ENCODE measurements around the gene D2HGDH. TPM values are rescaled to one million over a fixed set of nuclear protein-coding genes. Genes with fewer than 3 reads are reported as not detected.
"Not testable (repeated sequence)": the region's sequence is repeated elsewhere in the genome, so short reads cannot be mapped to it uniquely, and the experiment has no call there.

The D2HGDH gene
- total RNA-seq, 2 donors from 2014 or later: 22.1 to 38.2 TPM

DNA sequence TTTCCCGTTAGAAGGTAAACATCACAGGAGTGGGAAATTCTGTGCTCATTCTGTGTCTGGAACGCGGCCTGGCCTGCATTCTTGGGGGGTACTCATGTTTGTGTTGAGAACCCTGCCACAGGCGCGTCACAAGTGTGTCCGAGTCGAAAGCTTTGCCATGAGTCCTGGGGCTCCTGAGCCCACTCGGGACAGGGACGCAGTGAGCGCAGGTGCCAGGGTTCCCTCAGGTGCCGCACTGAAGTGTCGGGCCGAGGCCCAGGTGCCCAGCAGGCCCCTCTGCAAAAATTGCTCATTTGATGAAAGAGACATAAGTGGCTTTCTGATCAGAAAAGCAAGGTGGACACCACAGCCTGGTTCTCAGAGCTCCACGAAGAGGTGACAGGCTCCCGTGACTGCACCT lies 4.7 kb downstream of the D2HGDH start:
- peaks cover 0 to 4% of the 10 kb centered on the region in 2 donors for H3K36me3 Mint-ChIP-seq

DNA sequence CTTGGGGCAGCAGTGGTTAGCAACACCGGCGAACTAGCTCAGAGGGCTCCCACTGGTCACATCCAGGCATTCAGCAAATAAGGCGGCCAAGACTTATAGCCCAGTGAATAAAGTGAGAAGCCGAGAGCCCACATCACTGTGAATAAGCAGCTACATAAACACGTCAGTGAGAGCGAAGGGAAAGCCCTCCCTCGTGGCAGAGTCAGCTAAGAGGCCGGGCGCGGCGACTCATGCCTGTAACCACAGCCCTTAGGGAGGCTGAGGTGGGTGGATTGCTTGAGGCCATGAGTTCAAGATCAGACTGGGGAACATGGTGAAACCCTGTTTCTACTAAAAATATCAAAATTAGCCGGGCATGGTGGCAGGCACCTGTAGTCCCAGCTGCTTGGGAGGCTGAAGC lies 5.2 kb downstream of the D2HGDH start:
- DNase-seq (ENCODE audit: low spot score in 2 of 2) (peak; percentile 35 to 71), ATAC-seq (peak; percentile 51 to 73)
- Mint-ChIP-seq H3K9me3 (no peaks in the 10 kb centered on the region), H3K27ac (peak overlapping the region; percentile 73 to 81), H3K36me3 (peaks cover 0 to 4% of the 10 kb centered on the region in 2 donors)

More for the DNA sequence above, 4.7 kb downstream of the D2HGDH start:
- Mint-ChIP-seq H3K27ac (peak overlapping the region in 1 of 2 donors; percentile 73), H3K9me3 (no peaks in the 10 kb centered on the region)
- DNase-seq (ENCODE audit: low spot score in 2 of 2) (no peak), ATAC-seq (no peak)

DNA sequence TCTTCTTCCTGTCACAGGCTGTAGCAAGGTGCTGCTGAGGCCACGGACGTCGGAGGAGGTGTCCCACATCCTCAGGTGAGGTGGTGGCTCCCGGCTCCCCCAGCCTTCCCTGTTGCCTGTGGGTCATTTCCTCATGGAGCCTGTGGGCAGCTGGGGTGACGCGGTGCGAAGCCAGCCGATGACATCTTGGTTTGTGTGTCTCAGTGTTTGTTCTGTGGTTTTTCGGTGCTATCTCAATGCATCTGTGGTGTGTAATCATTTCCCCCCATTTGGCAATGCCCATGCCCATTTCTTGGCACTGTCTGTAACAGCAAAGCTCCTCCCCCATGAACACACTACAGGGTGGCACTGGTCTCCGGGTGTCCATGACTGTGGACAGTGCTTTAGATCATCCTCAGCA lies 6.6 kb downstream of the D2HGDH start:
- no peak for DNase-seq (ENCODE audit: low spot score in 2 of 2)
- no peak overlapping the region for H3K27ac Mint-ChIP-seq
- peaks cover 6 to 18% of the 10 kb centered on the region in 2 donors for H3K36me3 Mint-ChIP-seq
- ATAC-seq: peak; percentile 36 to 74
- H3K9me3 Mint-ChIP-seq: no peaks in the 10 kb centered on the region

DNA sequence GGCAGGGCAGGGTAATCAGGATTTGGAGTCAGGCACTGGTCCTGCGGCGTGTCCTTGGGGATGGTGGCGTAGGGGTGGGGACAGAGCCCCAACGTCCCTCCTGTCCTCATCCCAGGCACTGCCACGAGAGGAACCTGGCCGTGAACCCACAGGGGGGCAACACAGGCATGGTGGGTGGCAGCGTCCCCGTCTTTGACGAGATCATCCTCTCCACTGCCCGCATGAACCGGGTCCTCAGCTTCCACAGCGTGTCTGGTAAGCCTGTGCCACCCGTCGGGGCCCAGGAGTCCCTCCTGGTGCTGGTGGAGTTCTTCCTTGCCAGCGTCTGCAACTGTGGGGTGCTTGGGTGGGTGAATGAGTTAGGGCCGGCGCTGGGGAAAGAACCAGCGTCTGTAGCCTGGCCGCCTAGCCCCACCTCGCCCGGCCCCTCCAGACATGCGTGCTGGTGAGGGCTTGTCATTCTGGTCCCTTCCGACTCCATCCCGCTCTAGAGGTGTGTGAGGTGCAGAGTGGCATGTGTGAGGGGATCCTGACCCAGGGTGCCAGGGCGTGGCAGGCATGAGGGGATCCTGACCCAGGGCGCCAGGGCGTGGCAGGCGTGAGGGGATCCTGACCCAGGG lies 8.0 kb downstream of the D2HGDH start:
- no peaks in the 10 kb centered on the region for H3K9me3 Mint-ChIP-seq

DNA sequence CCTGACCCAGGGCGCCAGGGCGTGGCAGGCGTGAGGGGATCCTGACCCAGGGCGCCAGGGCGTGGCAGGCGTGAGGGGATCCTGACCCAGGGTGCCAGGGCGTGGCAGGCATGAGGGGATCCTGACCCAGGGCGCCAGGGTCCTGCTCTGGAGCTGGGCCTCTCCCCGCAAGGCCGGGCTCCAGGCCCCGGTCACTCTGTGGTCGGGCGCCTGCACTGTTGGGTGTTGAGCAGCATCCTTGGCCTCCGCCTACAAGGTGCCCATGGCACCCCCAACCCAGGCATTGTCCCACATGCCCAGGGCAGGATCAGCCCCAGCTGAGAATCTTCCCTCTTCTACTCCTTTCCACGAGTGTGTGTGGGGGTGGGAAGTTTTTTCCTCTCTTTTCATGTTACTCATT lies 8.6 kb downstream of the D2HGDH start:
- not testable (repeated sequence) for DNase-seq (ENCODE audit: low spot score in 2 of 2); ATAC-seq; H3K9me3 Mint-ChIP-seq
- Mint-ChIP-seq H3K36me3 (peaks cover 8 to 26% of the 10 kb centered on the region in 2 donors), H3K27ac (peak overlapping the region in 1 of 2 donors; percentile 82)

More for the DNA sequence above, 8.0 kb downstream of the D2HGDH start:
- Mint-ChIP-seq H3K36me3 (peaks cover 8 to 26% of the 10 kb centered on the region in 2 donors), H3K27ac (no peak overlapping the region)
- DNase-seq (ENCODE audit: low spot score in 2 of 2): no peak
- no peak for ATAC-seq

DNA sequence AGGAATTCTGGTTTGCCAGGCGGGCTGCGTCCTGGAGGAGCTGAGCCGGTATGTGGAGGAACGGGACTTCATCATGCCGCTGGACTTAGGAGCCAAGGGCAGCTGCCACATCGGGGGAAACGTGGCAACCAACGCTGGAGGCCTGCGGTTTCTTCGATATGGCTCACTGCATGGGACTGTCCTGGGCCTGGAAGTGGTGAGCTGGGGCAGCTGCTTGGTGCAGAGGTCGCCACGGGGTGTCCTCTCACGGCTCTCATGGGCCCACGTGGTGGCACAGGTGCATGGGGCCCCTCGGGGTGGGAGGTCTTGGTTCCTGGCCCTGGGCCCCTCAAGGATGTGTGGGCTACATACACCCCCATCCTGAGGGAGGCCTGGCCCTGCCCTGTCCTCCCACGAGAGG lies 9.2 kb downstream of the D2HGDH start:
- no peak for DNase-seq (ENCODE audit: low spot score in 2 of 2)
- Mint-ChIP-seq H3K36me3 (peaks cover 8 to 24% of the 10 kb centered on the region in 2 donors), H3K9me3 (no peaks in the 10 kb centered on the region), H3K27ac (peak overlapping the region in 1 of 2 donors; percentile 82)
- ATAC-seq: no peak

DNA sequence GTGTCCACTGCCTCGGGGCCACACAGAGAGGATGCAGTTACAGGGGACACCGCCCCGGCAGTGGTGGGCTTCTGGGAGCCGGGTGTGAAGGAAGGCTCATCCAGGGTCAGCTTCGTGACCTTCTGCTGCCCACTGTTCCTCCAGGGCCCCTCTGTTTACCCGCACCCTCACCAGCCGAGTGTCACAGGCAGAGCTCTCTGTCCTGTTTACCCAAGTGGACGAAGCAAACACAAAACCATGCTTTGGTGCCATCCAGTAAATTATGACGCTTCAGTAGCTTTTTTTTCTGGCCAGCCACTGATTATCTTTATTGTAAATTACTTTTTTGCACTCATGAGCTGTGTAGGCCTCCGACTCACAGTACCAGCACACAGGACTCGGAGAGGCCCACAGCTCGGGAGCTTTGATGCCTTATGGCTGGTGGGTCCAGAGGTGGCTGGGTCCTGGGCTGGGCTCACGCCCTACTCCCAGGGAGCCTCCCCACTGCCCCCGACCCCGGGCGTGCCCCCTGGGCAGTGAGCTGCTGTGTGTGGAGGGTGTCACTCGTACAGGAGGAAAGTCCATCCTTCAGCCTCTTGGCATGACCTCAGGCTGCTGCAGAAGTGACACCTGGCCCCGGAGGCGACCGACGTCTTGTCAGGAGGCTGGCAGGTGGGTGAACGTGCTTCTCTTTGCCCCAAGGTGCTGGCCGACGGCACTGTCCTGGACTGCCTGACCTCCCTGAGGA lies 9.8 kb downstream of the D2HGDH start:
- H3K27ac Mint-ChIP-seq: no peak overlapping the region
- H3K9me3 Mint-ChIP-seq: no peaks in the 10 kb centered on the region
- H3K36me3 Mint-ChIP-seq: peaks cover 8 to 22% of the 10 kb centered on the region in 2 donors
- ATAC-seq: no peak
- no peak for DNase-seq (ENCODE audit: low spot score in 2 of 2)

DNA sequence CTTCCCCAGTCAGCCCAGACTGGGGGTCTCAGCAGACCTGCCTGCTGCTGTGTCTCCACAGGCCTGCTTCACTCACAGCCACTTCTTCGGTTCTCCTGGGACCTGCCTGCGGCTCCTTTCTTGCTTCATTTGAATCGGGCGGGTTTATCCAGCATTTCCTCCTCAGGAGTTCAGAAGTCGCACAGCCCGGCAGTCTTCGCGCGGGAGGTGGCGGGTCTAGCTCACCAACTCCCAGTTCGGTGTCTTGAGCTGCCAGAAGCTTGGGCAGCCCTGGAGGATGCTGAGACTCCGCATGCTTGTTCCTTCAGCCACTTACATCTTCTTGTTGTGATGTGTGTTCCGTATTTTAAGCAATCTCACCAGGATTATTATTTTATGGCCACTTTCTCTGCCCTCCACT lies 10.8 kb downstream of the D2HGDH start:
- Mint-ChIP-seq H3K9me3 (no peaks in the 10 kb centered on the region), H3K27ac (no peak overlapping the region), H3K36me3 (peaks cover 12 to 22% of the 10 kb centered on the region in 2 donors)
- no peak for ATAC-seq
- DNase-seq (ENCODE audit: low spot score in 2 of 2): no peak

DNA sequence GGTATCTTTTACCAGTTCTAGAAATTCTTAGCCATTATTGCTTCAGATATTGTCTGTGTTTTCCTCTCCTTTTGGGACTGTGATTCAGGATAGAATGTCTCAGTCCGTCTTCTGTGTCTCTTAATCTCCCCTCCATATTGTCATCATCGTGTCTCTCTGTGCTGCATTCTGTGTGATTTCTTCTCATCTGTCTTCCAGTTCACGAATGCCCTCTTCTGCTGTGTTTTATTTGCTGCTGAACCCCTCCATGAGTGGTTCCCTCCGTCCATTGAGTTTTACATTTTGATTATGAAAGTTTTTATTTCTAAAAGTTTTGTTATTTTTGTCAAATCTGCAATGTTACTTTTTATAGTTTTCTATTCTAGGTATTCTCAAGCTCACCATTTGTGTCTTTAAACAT lies 11.7 kb downstream of the D2HGDH start:
- Mint-ChIP-seq H3K9me3 (no peaks in the 10 kb centered on the region), H3K27ac (no peak overlapping the region), H3K36me3 (peaks cover 12 to 22% of the 10 kb centered on the region in 2 donors)
- DNase-seq (ENCODE audit: low spot score in 2 of 2): no peak
- no peak for ATAC-seq

DNA sequence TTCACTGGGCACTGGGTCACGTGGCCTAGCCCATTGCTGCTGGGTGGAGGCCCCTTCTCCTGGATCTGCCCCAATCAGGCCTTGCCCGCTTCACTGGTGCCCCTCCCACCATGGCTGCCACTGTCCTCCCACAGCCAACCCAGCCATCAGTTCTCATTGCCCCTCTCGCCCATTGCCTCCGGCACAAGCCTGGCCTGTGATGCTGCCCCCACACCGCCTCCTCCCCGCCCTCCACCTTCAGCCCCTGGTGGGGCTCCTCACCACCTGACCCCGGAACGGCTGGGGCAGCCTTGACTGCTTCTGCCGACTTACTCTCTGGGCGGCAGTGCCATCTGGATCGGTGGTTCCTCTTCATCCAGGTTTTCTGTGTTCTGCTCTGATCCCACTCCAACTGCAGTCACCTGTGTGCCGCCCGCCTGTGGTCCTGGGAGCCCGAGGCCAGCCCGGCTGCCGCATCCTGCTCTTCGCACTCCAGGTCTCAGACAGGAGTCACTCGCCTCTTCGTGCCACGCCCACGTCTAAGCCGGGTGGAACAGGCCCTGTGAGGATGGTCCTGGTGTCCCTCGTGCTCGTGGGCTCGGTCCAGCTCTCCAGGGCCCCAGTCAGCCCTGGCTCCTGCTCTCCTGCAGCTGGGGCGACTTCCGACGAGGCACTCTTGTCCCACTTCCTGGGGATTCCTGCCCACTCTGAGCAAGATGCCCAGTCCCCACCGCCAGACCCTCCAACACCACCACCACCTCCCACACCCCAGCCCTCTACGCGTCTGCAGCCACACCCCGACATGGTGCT lies 14.2 kb downstream of the D2HGDH start:
- no peaks in the 10 kb centered on the region for H3K9me3 Mint-ChIP-seq
- no peak for DNase-seq (ENCODE audit: low spot score in 2 of 2)
- no peak for ATAC-seq
- H3K27ac Mint-ChIP-seq: no peak overlapping the region
- H3K36me3 Mint-ChIP-seq: peaks cover 12 to 22% of the 10 kb centered on the region in 2 donors

DNA sequence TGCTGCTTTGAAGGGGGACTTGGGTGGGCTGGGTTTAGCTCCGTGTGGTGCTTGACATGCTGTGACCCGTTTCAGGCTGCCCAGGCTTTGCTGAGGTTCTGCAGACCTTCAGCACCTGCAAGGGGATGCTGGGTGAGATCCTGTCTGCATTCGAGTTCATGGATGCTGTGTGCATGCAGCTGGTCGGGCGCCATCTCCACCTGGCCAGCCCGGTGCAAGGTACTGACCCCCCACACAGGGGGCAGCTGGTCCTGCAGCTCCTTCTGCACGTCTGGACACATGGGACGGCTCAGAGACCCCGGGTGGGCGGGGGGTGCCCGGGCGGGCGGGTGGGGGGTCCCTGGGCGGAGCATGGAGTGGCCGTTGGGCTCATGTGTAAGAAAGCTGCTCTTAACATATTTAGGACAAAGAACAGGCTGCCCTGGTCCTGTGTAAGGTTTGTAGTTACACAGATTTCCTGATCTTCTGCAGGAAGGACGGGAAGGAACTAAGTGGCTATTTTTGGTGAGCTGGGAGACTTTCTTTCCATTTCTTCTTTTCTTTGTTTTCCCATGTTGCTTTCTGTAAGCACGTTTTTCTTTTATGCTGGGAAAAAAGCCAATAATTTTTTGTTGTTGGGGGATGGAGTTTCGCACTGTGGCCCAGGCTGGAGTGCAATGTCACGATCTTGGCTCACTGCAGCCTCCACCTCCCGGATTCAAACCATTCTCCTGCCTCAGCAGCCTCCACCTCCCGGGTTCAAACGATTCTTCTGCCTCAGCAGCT lies 15.8 kb downstream of the D2HGDH start:
- Mint-ChIP-seq H3K9me3 (no peaks in the 10 kb centered on the region), H3K27ac (no peak overlapping the region), H3K36me3 (peaks cover 12 to 15% of the 10 kb centered on the region in 2 donors)
- DNase-seq (ENCODE audit: low spot score in 2 of 2): no peak
- ATAC-seq: no peak

DNA sequence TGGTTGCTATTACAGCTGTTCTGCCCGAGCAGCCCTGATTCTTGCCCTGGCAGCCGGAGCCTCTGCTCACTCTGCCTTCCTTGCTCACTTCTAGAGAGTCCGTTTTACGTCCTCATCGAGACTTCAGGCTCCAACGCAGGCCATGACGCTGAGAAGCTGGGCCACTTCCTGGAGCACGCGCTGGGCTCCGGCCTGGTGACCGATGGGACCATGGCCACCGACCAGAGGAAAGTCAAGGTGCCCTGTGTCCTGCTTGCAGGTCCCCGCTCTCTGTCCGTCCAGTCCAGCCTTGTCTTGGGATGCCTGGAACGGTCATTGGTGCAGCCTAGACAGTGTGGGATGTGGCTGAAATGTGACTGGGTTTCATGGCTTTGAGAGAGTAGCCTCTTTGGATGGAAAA lies 16.7 kb downstream of the D2HGDH start:
- no peak overlapping the region for H3K27ac Mint-ChIP-seq
- no peaks in the 10 kb centered on the region for H3K9me3 Mint-ChIP-seq
- no peak for ATAC-seq
- peaks cover 5 to 6% of the 10 kb centered on the region in 2 donors for H3K36me3 Mint-ChIP-seq
- DNase-seq (ENCODE audit: low spot score in 2 of 2): no peak

DNA sequence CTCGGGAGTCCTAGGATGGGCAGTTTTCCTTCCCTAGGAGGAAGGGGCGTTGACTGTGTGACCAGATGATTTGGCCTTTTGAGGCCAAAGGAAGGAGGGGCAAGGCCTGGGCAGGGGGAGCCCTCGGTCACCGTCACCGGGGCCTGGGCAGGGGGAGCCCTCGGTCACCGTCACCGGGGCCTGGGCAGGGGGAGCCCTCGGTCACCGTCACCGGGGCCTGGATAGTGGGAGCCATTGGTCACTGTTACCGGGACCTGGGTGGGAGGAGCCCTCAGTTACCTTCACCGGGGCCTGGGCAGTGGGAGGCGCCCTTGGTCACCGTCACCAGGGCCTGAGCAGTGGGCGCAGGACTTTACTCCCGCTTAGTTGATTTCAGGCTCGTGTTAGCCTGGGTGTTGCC lies 17.3 kb downstream of the D2HGDH start:
- ATAC-seq: no peak
- DNase-seq (ENCODE audit: low spot score in 2 of 2): no peak
- Mint-ChIP-seq H3K27ac (no peak overlapping the region), H3K9me3 (no peaks in the 10 kb centered on the region), H3K36me3 (peaks cover 4 to 5% of the 10 kb centered on the region in 2 donors)

DNA sequence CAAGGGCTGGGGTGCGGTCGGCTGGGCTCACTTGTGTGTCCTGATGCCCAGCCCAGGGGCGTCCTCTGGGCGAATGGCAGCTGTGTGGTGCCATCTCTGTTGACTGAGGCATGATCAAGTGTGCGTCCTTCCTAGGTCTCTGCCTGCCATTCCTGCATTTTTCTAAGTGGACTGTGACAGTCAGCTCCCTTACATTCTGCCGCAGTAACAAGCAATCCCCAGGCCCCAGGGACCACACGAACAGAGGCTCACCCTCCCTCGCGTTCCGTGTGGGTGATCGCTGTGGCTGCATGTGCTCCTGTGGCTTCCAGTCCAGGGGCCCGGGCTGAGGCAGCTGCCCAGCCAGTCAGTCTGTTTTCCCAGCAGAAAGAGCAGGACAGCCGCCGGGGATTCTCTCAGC lies 17.8 kb downstream of the D2HGDH start:
- no peak overlapping the region for H3K27ac Mint-ChIP-seq
- no peaks in the 10 kb centered on the region for H3K9me3 Mint-ChIP-seq
- ATAC-seq (no peak), DNase-seq (ENCODE audit: low spot score in 2 of 2) (no peak)
- peaks cover 1 to 4% of the 10 kb centered on the region in 2 donors for H3K36me3 Mint-ChIP-seq

DNA sequence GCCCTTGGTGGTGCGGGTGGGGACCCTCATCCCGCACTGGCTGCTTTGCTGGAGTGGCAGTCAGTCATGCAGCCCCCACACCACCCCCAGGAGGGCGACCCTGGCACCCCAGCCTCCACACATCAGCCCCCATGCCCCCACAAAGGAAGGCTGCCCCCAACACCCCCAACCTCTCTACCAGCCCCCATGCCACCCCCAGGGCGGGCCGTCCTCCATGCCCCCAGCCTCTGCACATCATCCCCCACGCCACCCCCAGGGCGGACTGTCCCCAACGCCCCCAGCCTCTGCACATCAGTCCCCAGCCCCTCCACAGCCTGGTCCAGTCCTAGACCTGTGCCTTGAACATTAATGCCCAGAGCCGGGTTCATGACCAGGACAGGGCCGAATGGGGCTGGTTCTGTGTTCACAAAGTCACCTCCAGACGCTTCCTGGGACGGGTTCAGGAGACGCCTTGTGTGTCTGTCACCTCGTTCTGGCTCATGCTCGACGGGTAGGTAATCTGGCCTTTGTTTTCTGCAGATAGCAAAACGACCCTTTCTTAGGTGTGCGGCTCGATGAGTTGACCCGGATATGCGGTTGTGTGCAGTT lies 18.4 kb downstream of the D2HGDH start:
- peaks cover 0 to 4% of the 10 kb centered on the region in 2 donors for H3K36me3 Mint-ChIP-seq
- DNase-seq (ENCODE audit: low spot score in 2 of 2) (no peak), ATAC-seq (no peak)
- H3K9me3 Mint-ChIP-seq: no peaks in the 10 kb centered on the region
- H3K27ac Mint-ChIP-seq: peak overlapping the region; percentile 77 to 79

DNA sequence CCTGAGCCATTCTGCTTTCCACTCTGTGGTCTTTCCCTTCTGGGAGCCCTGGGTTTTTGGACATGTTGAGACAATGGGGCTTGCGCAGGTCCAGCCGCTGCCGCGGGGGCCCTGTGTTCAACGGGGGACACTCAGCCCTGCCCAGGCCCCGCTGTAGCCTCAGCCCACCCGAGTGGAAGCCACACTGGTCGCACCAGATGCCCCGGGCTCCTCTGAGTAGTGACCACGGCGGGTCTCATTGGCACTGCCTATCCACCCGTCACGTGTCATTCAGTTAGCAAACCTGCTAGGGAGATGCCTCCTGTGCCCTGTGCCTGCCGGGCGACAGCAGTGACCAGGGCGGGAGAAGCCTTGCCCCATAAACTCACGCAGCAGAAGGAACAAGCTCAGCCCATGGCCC lies 19.1 kb downstream of the D2HGDH start:
- no peaks in the 10 kb centered on the region for H3K9me3 Mint-ChIP-seq
- DNase-seq (ENCODE audit: low spot score in 2 of 2): no peak
- H3K36me3 Mint-ChIP-seq: peaks cover 0 to 4% of the 10 kb centered on the region in 2 donors
- peak overlapping the region; percentile 77 to 79 for H3K27ac Mint-ChIP-seq
- no peak for ATAC-seq

All from activated naive CD4-positive, alpha-beta T cell treated with anti-CD3 and anti-CD28 coated beads, Interleukin-2, amount 50 U/mL, for 72 hours (primary cell).